SK-N-SH treated with all-trans-retinoic acid at 6 μM for 48 hours (cell line): Measurements from ENCODE around the gene OSER1.
A peak's percentile ranks its signal among the peaks of the same experiment; 100 is the strongest.
"Not testable (repeated sequence)": the region's sequence is repeated elsewhere in the genome, so short reads cannot be mapped to it uniquely, and the experiment has no call there.

Experiments
- ATAC-seq: fragments of 200-7000 bp; cut with Tn5 transposase; 3 replicates; pipeline ENCODE4 v1.9.1; 2020; ENCODE audit warnings: mild to moderate bottlenecking, moderate library complexity
- ARNTL ChIP-seq: fragments of 450-650 bp; formaldehyde crosslinking; IDR thresholded peaks from 2 replicates; pipeline ENCODE4 v1.5.0; 2020; ENCODE audit warnings: low read depth, mild to moderate bottlenecking, moderate library complexity, borderline replicate concordance
- BACH2 ChIP-seq: fragments of 250-450 bp; sonication (Bioruptor Pico); IDR thresholded peaks from 2 replicates; pipeline ENCODE4 v1.9.0; 2021; ENCODE audit warnings: mild to moderate bottlenecking, borderline replicate concordance
- CREB5 ChIP-seq: fragments of 250-450 bp; sonication (Bioruptor Pico); IDR thresholded peaks from 2 replicates; pipeline ENCODE4 v1.5.1; 2020; ENCODE audit warnings: low read depth, mild to moderate bottlenecking, moderate library complexity
- CSRNP3 ChIP-seq: fragments of 250-450 bp; sonication (Bioruptor Pico); IDR thresholded peaks from 2 replicates; pipeline ENCODE4 v1.5.1; 2021; ENCODE audit warnings: mild to moderate bottlenecking, moderate library complexity
- ESRRG ChIP-seq: fragments of 250-450 bp; sonication (Bioruptor Pico); IDR thresholded peaks from 2 replicates; pipeline ENCODE4 v1.6.1; 2021; ENCODE audit warnings: mild to moderate bottlenecking
- GLIS3 ChIP-seq: fragments of 250-450 bp; sonication (Bioruptor Pico); IDR thresholded peaks from 2 replicates; pipeline ENCODE4 v1.5.0; 2020; ENCODE audit warnings: mild to moderate bottlenecking, moderate library complexity
- ISL1 ChIP-seq: fragments of 250-450 bp; sonication (Bioruptor Pico); IDR thresholded peaks from 2 replicates; pipeline ENCODE4 v2.1.2; 2022; ENCODE audit warnings: mild to moderate bottlenecking, moderate library complexity
- OSR1 ChIP-seq: fragments of 250-450 bp; sonication (Bioruptor Pico); IDR thresholded peaks from 2 replicates; pipeline ENCODE4 v1.8.0; 2022; ENCODE audit warnings: moderate library complexity, mild to moderate bottlenecking, inconsistent platforms
- PATZ1 ChIP-seq: fragments of 250-450 bp; sonication (Bioruptor Pico); IDR thresholded peaks from 2 replicates; pipeline ENCODE4 v1.8.0; 2020; ENCODE audit warnings: mild to moderate bottlenecking, moderate library complexity, borderline replicate concordance
- POU6F1 ChIP-seq: fragments of 250-450 bp; sonication (Bioruptor Pico); IDR thresholded peaks from 2 replicates; pipeline ENCODE4 v1.8.0; 2021; ENCODE audit warnings: low read depth, mild to moderate bottlenecking, moderate library complexity, borderline replicate concordance
- PPARA ChIP-seq: fragments of 250-450 bp; sonication (Bioruptor Pico); IDR thresholded peaks from 2 replicates; pipeline ENCODE4 v1.5.0; 2020; ENCODE audit warnings: mild to moderate bottlenecking, borderline replicate concordance
- SNAI2 ChIP-seq: fragments of 250-450 bp; sonication (Bioruptor Pico); IDR thresholded peaks from 2 replicates; pipeline ENCODE4 v1.5.0; 2020; ENCODE audit warnings: mild to moderate bottlenecking, moderate library complexity
- TCF4 ChIP-seq: fragments of 250-450 bp; sonication (Bioruptor Pico); IDR thresholded peaks from 2 replicates; pipeline ENCODE4 v1.8.0; 2021; ENCODE audit warnings: mild to moderate bottlenecking, moderate library complexity, borderline replicate concordance
- TSHZ2 ChIP-seq: fragments of 250-450 bp; sonication (Bioruptor Pico); IDR thresholded peaks from 2 replicates; pipeline ENCODE4 v1.5.0; 2020; ENCODE audit warnings: mild to moderate bottlenecking, moderate library complexity
- ZC3H10 ChIP-seq: fragments of 250-450 bp; sonication (Bioruptor Pico); IDR thresholded peaks from 2 replicates; pipeline ENCODE4 v1.5.1; 2021; ENCODE audit warnings: mild to moderate bottlenecking, moderate library complexity
- ZFP3 ChIP-seq: fragments of 250-450 bp; sonication (Bioruptor Pico); IDR thresholded peaks from 2 replicates; pipeline ENCODE4 v1.5.0; 2020; ENCODE audit warnings: mild to moderate bottlenecking, moderate library complexity
- ZFP30 ChIP-seq: fragments of 450-650 bp; formaldehyde crosslinking; IDR thresholded peaks from 2 replicates; pipeline ENCODE4 v1.5.0; 2022; ENCODE audit warnings: mild to moderate bottlenecking, moderate library complexity
- ZNF70 ChIP-seq: fragments of 450-650 bp; formaldehyde crosslinking; IDR thresholded peaks from 2 replicates; pipeline ENCODE4 v1.5.0; 2020; ENCODE audit warnings: mild to moderate bottlenecking, moderate library complexity
- ZNF8 ChIP-seq: fragments of 450-650 bp; formaldehyde crosslinking; IDR thresholded peaks from 2 replicates; pipeline ENCODE4 v1.5.0; 2020; ENCODE audit warnings: mild to moderate bottlenecking, moderate library complexity

The OSER1 gene

GRCh38 chr20:44195605-44196004 lies 15.0 kb downstream of the OSER1 start:
- ATAC-seq, result no peak
- TF ChIP-seq ZFP30 (CRISPR knock-in tag) (no peak), ESRRG (CRISPR knock-in tag) (no peak), ARNTL (CRISPR knock-in tag) (no peak), CREB5 (CRISPR knock-in tag) (no peak)

- TF ChIP-seq ZNF8 (CRISPR knock-in tag), result no peak
- no peak for ATAC-seq
Observed at GRCh38 chr20:44193801-44194200, 16.8 kb downstream of the OSER1 start.

GRCh38 chr20:44191640-44192039 lies 18.9 kb downstream of the OSER1 start:
- TF ChIP-seq ZNF8 (CRISPR knock-in tag), result 0 out of 2 replicates have a peak, but pooled peaks have one; percentile 19
- ATAC-seq, result not testable (repeated sequence)

GRCh38 chr20:44190197-44190852 lies 20.2 kb downstream of the OSER1 start:
- ATAC-seq, result peak; percentile 12; the same call in 1 of the 3 replicates

- TF ChIP-seq GLIS3 (CRISPR knock-in tag) (no peak), TCF4 (no peak), ESRRG (CRISPR knock-in tag) (no peak), ZC3H10 (CRISPR knock-in tag) (no peak), OSR1 (no peak), CREB5 (CRISPR knock-in tag) (no peak), PPARA (no peak), PATZ1 (CRISPR knock-in tag) (no peak), POU6F1 (CRISPR knock-in tag) (no peak), ZNF8 (CRISPR knock-in tag) (no peak), SNAI2 (CRISPR knock-in tag) (no peak), ZFP3 (CRISPR knock-in tag) (no peak), ZFP30 (CRISPR knock-in tag) (no peak), ZNF70 (CRISPR knock-in tag) (no peak)
- no peak for ATAC-seq
Observed at GRCh38 chr20:44188752-44189151, 21.8 kb downstream of the OSER1 start.

- peak; percentile 62 for ATAC-seq
- TF ChIP-seq ZFP30 (CRISPR knock-in tag), result no peak
- no peak for TF ChIP-seq BACH2 (CRISPR knock-in tag)
- TF ChIP-seq ISL1 (CRISPR knock-in tag), result no peak
- no peak for TF ChIP-seq CREB5 (CRISPR knock-in tag)
- TF ChIP-seq CSRNP3 (CRISPR knock-in tag), result no peak
- TF ChIP-seq TSHZ2, result no peak
- no peak for TF ChIP-seq OSR1
- TF ChIP-seq ARNTL (CRISPR knock-in tag), result no peak
Observed at GRCh38 chr20:44187772-44188709, 22.5 kb downstream of the OSER1 start.
